ENCODE measurements around the gene CEP63.
"Not testable (repeated sequence)": the region's sequence is repeated elsewhere in the genome, so short reads cannot be mapped to it uniquely, and the experiment has no call there.

CEP63 gene

DNA sequence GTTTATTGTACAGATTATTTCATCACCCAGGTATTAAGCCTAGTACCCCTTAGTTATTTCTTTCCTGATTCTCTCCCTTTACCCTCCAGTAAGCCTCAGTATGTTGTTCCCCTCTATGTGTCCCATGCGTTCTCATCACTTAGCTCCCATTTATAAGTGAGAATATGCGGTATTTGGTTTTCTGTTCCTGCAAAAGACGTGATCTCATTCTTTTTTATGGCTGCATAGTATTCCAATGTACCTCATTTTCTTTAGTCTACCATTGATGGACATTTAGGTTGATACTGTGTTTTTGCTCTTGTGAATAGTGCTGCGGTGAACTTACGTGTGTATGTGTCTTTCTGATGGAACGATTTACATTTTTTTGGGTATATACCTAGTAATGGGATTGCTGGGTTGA is 36.7 kb downstream of the CEP63 start:
- DNase-seq: no peak

DNA sequence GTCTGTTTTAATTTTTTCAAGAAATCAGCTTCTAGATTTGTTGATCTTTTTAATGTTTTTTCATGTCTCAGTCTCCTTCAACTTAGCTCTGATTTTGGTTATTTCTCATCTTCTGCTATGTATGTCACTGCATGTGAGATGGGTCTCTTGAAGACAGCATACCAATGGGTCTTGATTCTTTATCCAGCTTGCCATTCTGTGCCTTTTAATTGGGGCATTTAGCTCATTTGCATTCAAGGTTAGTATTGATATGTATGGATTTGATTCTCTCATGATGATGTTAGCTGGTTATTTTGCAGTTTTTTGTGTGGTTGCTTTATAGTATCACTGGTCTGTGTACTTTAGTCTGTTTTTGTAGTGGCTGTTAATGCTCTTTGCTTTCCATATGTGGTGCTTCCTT is 39.4 kb downstream of the CEP63 start:
- no peak for DNase-seq

- no peak for DNase-seq
Observed at GRCh38 chr3:134526319-134526718, 40.5 kb downstream of the CEP63 start.

GRCh38 chr3:134527037-134527436 is 41.2 kb downstream of the CEP63 start:
- no peak for DNase-seq

- DNase-seq: no peak
Observed at GRCh38 chr3:134527538-134528186, 41.8 kb downstream of the CEP63 start.

GRCh38 chr3:134533493-134533892 is 47.6 kb downstream of the CEP63 start:
- no peak for DNase-seq

DNA sequence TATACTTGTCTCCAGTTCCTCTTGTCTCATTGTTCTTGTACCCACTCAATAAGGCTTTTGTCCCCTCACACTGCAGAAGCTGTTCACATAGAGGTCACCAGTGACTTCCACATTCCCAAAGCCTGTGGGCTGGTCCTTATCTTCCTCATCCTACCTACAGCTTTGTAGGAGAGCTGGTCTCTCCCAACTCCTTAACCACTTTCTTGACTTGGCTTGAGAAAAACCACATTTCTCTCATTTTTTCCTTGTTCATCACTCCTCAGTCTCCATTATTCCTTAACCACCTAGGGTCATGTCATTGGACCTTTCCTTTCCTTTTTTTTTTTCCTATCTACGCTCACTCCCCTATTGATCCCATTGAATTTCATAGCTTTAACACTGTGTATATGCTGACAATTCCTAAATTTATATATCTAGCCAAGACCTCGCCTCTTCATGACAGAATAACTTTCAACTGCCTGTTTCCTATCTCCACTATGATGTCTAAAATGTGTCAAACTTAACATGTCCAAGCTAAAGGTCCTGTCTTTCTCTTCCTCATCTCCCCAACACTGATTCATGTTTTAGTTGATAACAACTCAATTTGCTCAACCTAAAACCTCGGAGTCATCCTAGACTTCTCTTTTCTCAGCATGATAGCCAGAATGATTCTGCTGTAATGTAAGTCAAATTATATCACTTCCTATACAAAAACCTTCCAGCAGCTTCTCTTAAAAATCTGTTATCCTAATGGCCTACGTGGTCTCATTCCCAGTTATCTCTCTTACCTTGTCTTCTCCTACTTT is 49.5 kb downstream of the CEP63 start:
- DNase-seq: no peak

GRCh38 chr3:134536781-134537180 is 50.9 kb downstream of the CEP63 start:
- DNase-seq: no peak

- no peak for DNase-seq
Observed at GRCh38 chr3:134542287-134542958, 56.6 kb downstream of the CEP63 start.

GRCh38 chr3:134543113-134543512 is 57.3 kb downstream of the CEP63 start:
- DNase-seq: no peak

- no peak for DNase-seq
Observed at GRCh38 chr3:134544316-134544715, 58.5 kb downstream of the CEP63 start.

GRCh38 chr3:134544783-134545182 is 58.9 kb downstream of the CEP63 start:
- DNase-seq: not testable (repeated sequence)

- DNase-seq: no peak
Observed at GRCh38 chr3:134545818-134546217, 60.0 kb downstream of the CEP63 start.

- DNase-seq: no peak
Observed at GRCh38 chr3:134552784-134553183, 66.9 kb downstream of the CEP63 start.

- no peak for DNase-seq
Observed at GRCh38 chr3:134559591-134559990, 73.7 kb downstream of the CEP63 start.

DNA sequence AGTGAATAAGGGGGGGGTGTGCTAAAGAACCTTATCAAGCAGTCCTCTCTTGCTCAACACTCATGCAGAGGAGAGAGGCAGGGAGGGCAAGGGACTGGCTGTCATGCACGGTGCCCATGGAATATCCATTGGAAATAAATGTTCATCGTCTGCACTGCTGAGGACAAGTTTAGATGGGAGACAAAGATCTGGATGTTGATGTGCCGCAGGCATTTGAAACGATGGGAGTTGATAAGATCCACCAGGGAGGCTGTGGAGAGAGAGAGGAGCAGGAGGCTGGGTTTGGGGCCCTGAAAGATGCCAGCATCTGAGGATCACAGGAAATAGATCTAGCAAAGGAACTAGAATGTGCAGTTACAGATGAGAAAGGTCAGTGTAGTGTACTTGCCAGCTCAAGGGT is 76.2 kb downstream of the CEP63 start:
- no peak for DNase-seq

GRCh38 chr3:134563601-134564000 is 77.7 kb downstream of the CEP63 start:
- no peak for DNase-seq

DNA sequence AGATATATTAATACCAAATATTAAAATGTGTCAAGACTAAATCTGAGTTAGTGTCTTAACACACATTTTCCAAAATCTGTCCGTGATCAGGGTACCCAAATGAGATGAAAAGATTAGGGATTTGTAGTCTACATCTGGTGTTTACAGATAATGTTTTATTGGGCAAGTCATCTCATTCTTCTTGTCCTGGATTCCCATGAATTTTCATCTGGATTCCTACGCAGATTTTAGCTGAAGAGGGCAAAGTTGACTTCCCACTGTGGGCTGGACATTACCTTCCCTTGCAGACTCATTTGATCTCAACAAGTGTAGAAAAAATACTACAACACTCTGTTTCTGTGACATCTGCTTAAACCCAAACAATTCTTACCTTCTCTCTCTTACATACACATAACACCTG is 79.1 kb downstream of the CEP63 start:
- DNase-seq: no peak

DNA sequence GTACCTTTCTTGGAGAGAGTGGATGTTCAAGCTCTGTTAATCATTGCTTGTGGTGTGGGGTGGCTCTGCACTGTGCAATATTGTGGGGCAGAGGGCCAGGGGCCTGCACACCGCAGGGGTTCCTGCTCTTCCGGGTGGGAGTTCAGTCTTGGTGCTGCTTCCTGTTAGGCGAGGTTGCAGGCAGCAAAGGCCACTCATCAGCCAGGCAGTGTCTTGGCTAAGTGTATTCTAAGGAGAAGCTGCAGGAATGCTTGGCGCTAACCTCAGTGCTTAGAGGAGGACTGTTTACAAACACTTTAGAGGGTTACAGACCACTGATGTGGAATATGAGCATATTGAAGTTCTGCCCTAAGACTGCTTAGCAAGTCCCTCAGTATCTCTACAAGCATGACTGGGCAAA is 81.7 kb downstream of the CEP63 start:
- DNase-seq: no peak

- no peak for DNase-seq
Observed at GRCh38 chr3:134568790-134569189, 82.9 kb downstream of the CEP63 start.

- DNase-seq: not testable (repeated sequence)
Observed at GRCh38 chr3:134569899-134570298, 84.0 kb downstream of the CEP63 start.

GRCh38 chr3:134576426-134576825 is 90.6 kb downstream of the CEP63 start:
- DNase-seq: no peak

DNA sequence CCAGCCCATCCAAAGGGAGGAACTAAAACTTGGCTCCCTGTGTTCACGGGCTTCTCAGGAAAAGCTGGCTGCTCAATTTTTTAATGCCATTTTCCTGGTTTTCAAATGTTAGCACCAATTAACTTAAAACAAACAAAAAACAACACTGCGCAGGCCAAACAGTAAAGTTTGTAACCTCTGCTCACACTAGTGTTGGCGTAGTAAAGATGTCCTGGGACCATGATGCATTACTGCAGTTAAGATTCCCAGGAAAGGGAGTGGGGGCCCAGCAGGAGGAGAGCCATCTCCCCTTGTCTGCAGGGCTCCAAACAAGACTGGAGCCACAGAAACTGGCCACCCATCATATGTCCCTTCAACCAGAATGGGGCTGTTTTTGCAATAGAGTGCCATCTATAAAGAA is 91.0 kb downstream of the CEP63 start:
- no peak for DNase-seq

GRCh38 chr3:134579141-134579665 is 93.3 kb downstream of the CEP63 start:
- DNase-seq: no peak
